CD4-positive, alpha-beta T cell treated with Interleukin-4 for 4 hours (primary cell): ENCODE measurements around the gene ACAP3.
"Not testable (repeated sequence)": the region's sequence is repeated elsewhere in the genome, so short reads cannot be mapped to it uniquely, and the experiment has no call there.

ENCODE experiments used
- DNase-seq: peaks from one replicate; pipeline ENCODE4 v3.0.0-alpha.2; 2020

Gene ACAP3

GRCh38 chr1:1260843-1261560, 46.7 kb downstream of the ACAP3 start:
- DNase-seq = no peak

- no peak for DNase-seq
Measured at GRCh38 chr1:1259951-1260600, 47.7 kb downstream of the ACAP3 start.

- no peak for DNase-seq
Measured at GRCh38 chr1:1259540-1259939, 48.2 kb downstream of the ACAP3 start.

GRCh38 chr1:1259119-1259488, 48.6 kb downstream of the ACAP3 start:
- DNase-seq = no peak

GRCh38 chr1:1256956-1257871, 50.5 kb downstream of the ACAP3 start:
- no peak for DNase-seq

GRCh38 chr1:1255611-1256010, 52.1 kb downstream of the ACAP3 start:
- DNase-seq = no peak

- no peak for DNase-seq
Measured at GRCh38 chr1:1255078-1255477, 52.7 kb downstream of the ACAP3 start.

GRCh38 chr1:1254667-1254998, 53.1 kb downstream of the ACAP3 start:
- no peak for DNase-seq

GRCh38 chr1:1253972-1254666, 53.6 kb downstream of the ACAP3 start:
- no peak for DNase-seq

GRCh38 chr1:1253314-1253713, 54.4 kb downstream of the ACAP3 start:
- DNase-seq = no peak

GRCh38 chr1:1250786-1251284, 56.9 kb downstream of the ACAP3 start:
- DNase-seq = peak; percentile 61

GRCh38 chr1:1248009-1248913, 59.5 kb downstream of the ACAP3 start:
- DNase-seq = not testable (repeated sequence)

- DNase-seq = no peak
Measured at GRCh38 chr1:1247341-1247913, 60.3 kb downstream of the ACAP3 start.

- no peak for DNase-seq
Measured at GRCh38 chr1:1246577-1247340, 61.0 kb downstream of the ACAP3 start, which contains the start of gene C1QTNF12. Gene C1QTNF12, minus strand, starts transcription at chr1:1246722. Its CDS starts 32 bp downstream, at chr1:1246690.

- DNase-seq = no peak
Measured at GRCh38 chr1:1245817-1246576, 61.7 kb downstream of the ACAP3 start.

GRCh38 chr1:1245178-1245816, 62.4 kb downstream of the ACAP3 start:
- no peak for DNase-seq

GRCh38 chr1:1244192-1244811, 63.4 kb downstream of the ACAP3 start:
- DNase-seq = no peak

GRCh38 chr1:1243807-1244191, 63.9 kb downstream of the ACAP3 start:
- DNase-seq = no peak

GRCh38 chr1:1243266-1243660, 64.5 kb downstream of the ACAP3 start:
- no peak for DNase-seq
